CD14-positive monocyte (primary cell): ENCODE results near the gene LRRK1. TPM values are rescaled to one million over a fixed set of nuclear protein-coding genes. Genes with fewer than 3 reads are reported as not detected.

Experiments
- DNase-seq, 3 donors: peaks; one replicate each; pipeline ENCODE4 v3.0.0-alpha.2; 2011 to 2022
- H2AFZ ChIP-seq: 2 replicates; pipeline ENCODE4 v1.6.0; 2012; ENCODE audit warnings: mild to moderate bottlenecking, low read depth, low read length, inconsistent platforms; ENCODE audit not compliant: insufficient read depth, poor library complexity, severe bottlenecking
- H3K27ac ChIP-seq, 2 donors: 1 replicate in 1 of 2; 2 replicates in 1 of 2; pipeline ENCODE4 v1.5.1; 2012 to 2013; ENCODE audit warnings: low read length in 2 of 2, control low read depth in 1 of 2, inconsistent platforms in 1 of 2, low read depth in 1 of 2, mild to moderate bottlenecking in 1 of 2
- H3K27me3 ChIP-seq, 2 donors: one replicate each; pipeline versions ENCODE4 v1.6.0 to v1.6.1; 2011 to 2013; ENCODE audit warnings: low read length in 2 of 2; ENCODE audit not compliant: control insufficient read depth in 2 of 2, insufficient read depth in 2 of 2
- H3K36me3 ChIP-seq, 2 donors: replicated peaks in 1 of 2; 1 replicate in 1 of 2; 2 replicates in 1 of 2; pipeline versions ENCODE4 v1.5.1 to v1.6.1; 2012 to 2013; ENCODE audit warnings: low read length in 2 of 2, control low read depth in 1 of 2, inconsistent platforms in 1 of 2, mild to moderate bottlenecking in 1 of 2; ENCODE audit not compliant: insufficient read depth in 2 of 2, control insufficient read depth in 1 of 2
- H3K4me1 ChIP-seq, 2 donors: 1 replicate in 1 of 2; 2 replicates in 1 of 2; pipeline versions ENCODE4 v1.5.1 to v1.6.1; 2012 to 2013; ENCODE audit warnings: low read length in 2 of 2, control low read depth in 1 of 2, inconsistent platforms in 1 of 2, mild to moderate bottlenecking in 1 of 2, moderate library complexity in 1 of 2; ENCODE audit not compliant: insufficient read depth in 2 of 2, control insufficient read depth in 1 of 2
- H3K4me2 ChIP-seq: replicated peaks from 2 replicates; pipeline ENCODE3; 2012; ENCODE audit warnings: low read length, moderate library complexity, mild to moderate bottlenecking; ENCODE audit not compliant: poor library complexity, severe bottlenecking; ENCODE audit errors: extremely low read depth
- H3K4me3 ChIP-seq, 3 experiments: fragments of 200-600 bp in 1 of 3; sonication (generic) in 1 of 3; replicated peaks in 1 of 3; 1 replicate in 2 of 3; 2 replicates in 1 of 3; pipeline ENCODE4 v1.5.1; 2011 to 2013; ENCODE audit warnings: low read length in 3 of 3, mild to moderate bottlenecking in 3 of 3, control low read depth in 2 of 3, low read depth in 2 of 3, inconsistent platforms in 1 of 3, moderate library complexity in 1 of 3
- H3K79me2 ChIP-seq: 2 replicates; pipeline ENCODE4 v1.6.0; 2012; ENCODE audit warnings: mild to moderate bottlenecking, control low read depth, inconsistent platforms, low read length, moderate library complexity; ENCODE audit not compliant: insufficient read depth
- H3K9ac ChIP-seq: 2 replicates; pipeline ENCODE4 v1.6.0; 2017; ENCODE audit warnings: low read length, mild to moderate bottlenecking; ENCODE audit not compliant: insufficient read depth, poor library complexity, severe bottlenecking
- H3K9me3 ChIP-seq, 2 donors: replicated peaks in 1 of 2; 1 replicate in 1 of 2; 2 replicates in 1 of 2; pipeline versions ENCODE4 v1.5.1 to v1.6.1; 2012 to 2013; ENCODE audit warnings: low read length in 2 of 2, control low read depth in 1 of 2; ENCODE audit not compliant: control insufficient read depth in 1 of 2, insufficient read depth in 1 of 2
- H4K20me1 ChIP-seq: 2 replicates; pipeline ENCODE4 v1.6.0; 2012; ENCODE audit warnings: mild to moderate bottlenecking, low read length, control low read depth, moderate library complexity; ENCODE audit not compliant: insufficient read depth
- H3K27ac Mint-ChIP-seq, 7 donors: one replicate each; pipeline ENCODE4 v1.8.0; 2020; ENCODE audit warnings: mild to moderate bottlenecking in 7 of 7, mixed read lengths in 7 of 7, moderate library complexity in 6 of 7, inconsistent platforms in 2 of 7
- H3K27me3 Mint-ChIP-seq, 3 donors: one replicate each; pipeline ENCODE4 v1.8.0; 2021 to 2022; ENCODE audit warnings: low read depth in 3 of 3, mild to moderate bottlenecking in 3 of 3, mixed read lengths in 3 of 3, moderate library complexity in 3 of 3, inconsistent platforms in 1 of 3
- H3K36me3 Mint-ChIP-seq, 2 donors: one replicate each; pipeline ENCODE4 v1.8.0; 2020; ENCODE audit warnings: mixed read lengths in 2 of 2, inconsistent platforms in 1 of 2, mild to moderate bottlenecking in 1 of 2
- H3K4me1 Mint-ChIP-seq: one replicate; pipeline ENCODE4 v1.8.0; 2020; ENCODE audit warnings: mild to moderate bottlenecking, mixed read lengths
- H3K4me3 Mint-ChIP-seq, 2 donors: one replicate each; pipeline ENCODE4 v1.8.0; 2020; ENCODE audit warnings: mild to moderate bottlenecking in 2 of 2, mixed read lengths in 2 of 2, moderate library complexity in 1 of 2
- H3K9me3 Mint-ChIP-seq, 7 donors: one replicate each; pipeline ENCODE4 v1.8.0; 2020 to 2022; ENCODE audit warnings: mixed read lengths in 7 of 7, mild to moderate bottlenecking in 6 of 7, moderate library complexity in 6 of 7, inconsistent platforms in 2 of 7
- CTCF ChIP-seq: fragments of 200-600 bp; IDR thresholded peaks from one replicate; pipeline ENCODE4 v1.8.0; 2022; ENCODE audit warnings: antibody characterized with exemption, mild to moderate bottlenecking
- WGBS: methylation state at CpG from one replicate; pipeline ENCODE4 v1.1.5; 2013; ENCODE audit warnings: missing lambda C conversion rate; ENCODE audit not compliant: insufficient coverage; 5-methylcytosine and 5-hydroxymethylcytosine counted together
- intact Hi-C, 2 donors: fragments of 100-400 bp; cut with micrococcal nuclease; formaldehyde crosslinking; loops; one replicate each; pipeline versions ENCODE4 v1.15.0 to v1.15.1; 2023
- polyA plus RNA-seq, 3 donors: library from polyadenylated mRNA; depleted of rRNA in 1 of 3; unstranded in 2 of 3; stranded (reverse) in 1 of 3; fragments of 300-500 nt in 2 of 3; fragments of >200 nt in 1 of 3; fragmentation: Illumina TruSeq in 2 of 3; gene quantifications; 1 replicate in 2 of 3; 2 replicates in 1 of 3; pipeline ENCODE4 v1.2.3, GENCODE V29; 2012 to 2021

The LRRK1 gene
- polyA plus RNA-seq, 3 donors: 1.7 to 18.9 (median 5.4) TPM

GRCh38 chr15:100914876-100915275, 4.3 kb upstream of the LRRK1 start:
- no peak overlapping the region for H3K9ac ChIP-seq
- WGBS: 100% methylated on average over 4 of the region's 6 CpGs
- Mint-ChIP-seq H3K27me3 (peaks cover 2 to 6% (median 3%) of the 10 kb centered on the region in 3 donors), H3K4me1 (peaks cover 13% of the 10 kb centered on the region), H3K9me3 (peaks cover 0 to 14% (median 3%) of the 10 kb centered on the region in 7 donors), H3K4me3 (no peak overlapping the region), H3K27ac (no peak overlapping the region), H3K36me3 (peaks cover 2 to 3% of the 10 kb centered on the region in 2 donors)
- no peak overlapping the region for H2AFZ ChIP-seq
- H3K4me2 ChIP-seq: no peak overlapping the region
- no peaks in the 10 kb centered on the region for H4K20me1 ChIP-seq
- H3K27me3 ChIP-seq: no peaks in the 10 kb centered on the region
- no peak overlapping the region for H3K4me3 ChIP-seq
- H3K9me3 ChIP-seq: peaks cover 0 to 5% of the 10 kb centered on the region in 2 donors
- peak; percentile 5 for TF ChIP-seq CTCF
- peaks cover 11 to 19% of the 10 kb centered on the region in 2 donors for H3K4me1 ChIP-seq
- H3K79me2 ChIP-seq: peaks cover 4% of the 10 kb centered on the region
- intact Hi-C loops: loop anchor here in 1 of 2 donors (10.0 kb wide), 1 partner anchor 340 kb away; the partner anchor contains the start of gene CHSY1
- no peak for DNase-seq
- H3K36me3 ChIP-seq: no peaks in the 10 kb centered on the region
- H3K27ac ChIP-seq: no peak overlapping the region

GRCh38 chr15:100918034-100918689, 995 bp upstream of the LRRK1 start:
- H3K27ac Mint-ChIP-seq: peak overlapping the region; percentile 18 to 89 (median 79)
- H3K9me3 Mint-ChIP-seq: peaks cover 0 to 9% (median 3%) of the 10 kb centered on the region in 7 donors
- peak overlapping the region; percentile 90 to 94 for H3K4me3 Mint-ChIP-seq

More at GRCh38 chr15:100918034-100918689, 995 bp upstream of the LRRK1 start:
- Histone ChIP-seq H2AFZ (peak overlapping the region; percentile 87), H3K36me3 (no peaks in the 10 kb centered on the region), H3K9me3 (peaks cover 0 to 4% of the 10 kb centered on the region in 2 donors), H3K79me2 (peaks cover 30% of the 10 kb centered on the region), H4K20me1 (peaks cover 19% of the 10 kb centered on the region), H3K4me3 (peak overlapping the region; percentile 76 to 93 (median 83)), H3K27ac (peak overlapping the region in 1 of 2 donors; percentile 80), H3K4me1 (peaks cover 41 to 51% of the 10 kb centered on the region in 2 donors), H3K4me2 (peak overlapping the region; percentile 98), H3K9ac (peak overlapping the region; percentile 75), H3K27me3 (no peaks in the 10 kb centered on the region)
- WGBS: 2% methylated on average over 36 of the region's 42 CpGs
- peaks cover 0 to 6% (median 2%) of the 10 kb centered on the region in 3 donors for H3K27me3 Mint-ChIP-seq
- intact Hi-C loops: loop anchor here (1.0 to 10.0 kb wide), 2 partner anchors 89 to 337 kb away; partner anchors contain the start of gene CHSY1 (in 1 of the 2)
- peaks cover 8% of the 10 kb centered on the region in 2 donors for H3K36me3 Mint-ChIP-seq
- TF ChIP-seq CTCF: peak; percentile 97
- peaks cover 45% of the 10 kb centered on the region for H3K4me1 Mint-ChIP-seq
- DNase-seq: peak; percentile 71 to 75 (median 75)
